ENCODE results near the gene AZIN2.

DNA sequence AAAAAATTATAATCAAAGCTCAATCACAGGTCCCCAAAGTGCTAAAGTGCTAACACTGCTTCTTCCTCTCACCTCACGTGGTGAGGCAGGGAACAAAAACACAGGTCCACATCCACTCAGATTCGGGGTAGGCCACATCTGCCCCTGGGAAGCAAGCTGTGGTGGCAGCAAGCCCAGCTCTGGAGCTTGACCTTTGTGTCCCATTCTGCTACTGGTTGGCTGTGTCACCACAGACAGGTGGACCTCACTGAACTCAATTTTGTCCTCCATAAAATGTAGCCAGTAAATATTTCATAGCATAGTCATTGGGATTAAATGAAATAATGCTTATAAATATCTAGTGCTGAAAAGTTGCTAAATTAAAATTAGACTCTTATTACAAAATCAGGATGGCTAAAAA, 8.5 kb downstream of the AZIN2 start:
- no peak for TF ChIP-seq CTCF (IDR thresholded peaks at IDR 0.05; ENCODE audit: extremely low read depth in 1 of 2, insufficient read depth in 1 of 2, low read depth in 1 of 2, low read length in 2 of 2)
- no peak for TF ChIP-seq POLR2A (IDR thresholded peaks at IDR 0.05; ENCODE audit: low read depth, low read length)
- TF ChIP-seq MYC (IDR thresholded peaks at IDR 0.05; ENCODE audit: low read depth, low read length): no peak
- TF ChIP-seq FOS (IDR thresholded peaks at IDR 0.05; ENCODE audit: borderline replicate concordance, insufficient read depth, low read length): no peak
